Activated CD4-positive, alpha-beta T cell treated with anti-CD3 and anti-CD28 coated beads for 4 hours (primary cell): ENCODE results near the gene YIF1A.
"Not testable (repeated sequence)": the region's sequence is repeated elsewhere in the genome, so short reads cannot be mapped to it uniquely, and the experiment has no call there.

Source experiments
- DNase-seq, 2 donors: peaks; one replicate each; pipeline ENCODE4 v3.0.0-alpha.2; 2020

YIF1A gene

DNA sequence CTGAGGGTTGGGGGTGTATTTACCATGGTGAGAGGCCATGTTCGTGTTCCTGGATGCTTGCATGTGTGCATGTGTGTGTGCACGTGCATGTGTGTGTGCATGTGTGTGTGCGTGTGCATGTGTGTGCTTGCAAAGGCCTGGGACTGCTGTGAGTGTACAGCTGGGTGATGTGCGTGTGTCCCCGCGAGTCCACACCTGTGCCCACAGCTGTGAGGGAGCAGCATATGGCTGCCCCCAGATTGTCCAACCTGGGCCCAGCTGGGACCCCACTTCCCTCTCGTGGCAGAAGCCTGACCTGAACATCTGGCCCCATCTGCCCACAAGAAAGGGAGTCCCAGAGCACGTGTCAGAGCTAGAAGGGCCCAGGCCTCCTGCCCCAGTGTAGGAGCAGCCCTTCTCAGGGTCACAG, 36.3 kb upstream of the YIF1A start:
- DNase-seq, result no peak

GRCh38 chr11:66324664-66325063, 35.7 kb upstream of the YIF1A start:
- no peak for DNase-seq

GRCh38 chr11:66323684-66324083, 34.7 kb upstream of the YIF1A start:
- DNase-seq, result no peak

GRCh38 chr11:66322732-66323427, 33.9 kb upstream of the YIF1A start:
- DNase-seq, result no peak

DNA sequence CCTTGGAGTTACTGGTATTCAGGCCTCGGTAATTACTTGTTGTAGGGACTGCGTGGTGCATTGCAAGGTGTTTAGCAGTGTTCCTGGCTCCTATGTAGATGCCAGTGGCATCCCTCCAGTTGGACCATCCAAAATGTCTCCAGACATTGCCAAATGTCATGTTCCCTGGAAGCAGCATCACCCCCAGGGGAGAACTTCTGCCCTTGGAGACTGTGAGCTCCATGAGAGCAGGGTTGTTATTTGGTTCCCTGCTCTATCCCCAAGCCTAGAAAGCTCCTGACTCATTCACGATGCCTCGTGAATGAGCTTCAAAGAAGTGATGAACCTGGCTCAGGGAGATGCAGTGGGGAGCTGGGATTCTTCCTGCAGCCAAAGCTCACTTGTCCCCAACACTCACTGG, 32.7 kb upstream of the YIF1A start:
- DNase-seq, result no peak

- not testable (repeated sequence) for DNase-seq
Measured at GRCh38 chr11:66320748-66321147, 31.8 kb upstream of the YIF1A start.

DNA sequence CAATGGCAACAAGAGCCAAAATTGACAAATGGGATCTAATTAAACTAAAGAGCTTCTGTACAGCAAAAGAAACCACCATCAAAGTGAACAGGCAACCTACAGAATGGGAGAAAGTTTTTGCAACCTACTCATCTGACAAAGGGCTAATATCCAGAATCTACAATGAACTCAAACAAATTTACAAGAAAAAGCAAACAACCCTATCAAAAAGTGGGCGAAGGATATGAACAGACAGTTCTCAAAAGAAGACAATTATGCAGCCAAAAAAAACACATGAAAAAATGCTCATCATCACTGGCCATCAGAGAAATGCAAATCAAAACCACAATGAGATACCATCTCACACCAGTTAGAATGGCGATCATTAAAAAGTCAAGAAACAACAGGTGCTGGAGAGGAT, 31.3 kb upstream of the YIF1A start:
- DNase-seq, result not testable (repeated sequence)

DNA sequence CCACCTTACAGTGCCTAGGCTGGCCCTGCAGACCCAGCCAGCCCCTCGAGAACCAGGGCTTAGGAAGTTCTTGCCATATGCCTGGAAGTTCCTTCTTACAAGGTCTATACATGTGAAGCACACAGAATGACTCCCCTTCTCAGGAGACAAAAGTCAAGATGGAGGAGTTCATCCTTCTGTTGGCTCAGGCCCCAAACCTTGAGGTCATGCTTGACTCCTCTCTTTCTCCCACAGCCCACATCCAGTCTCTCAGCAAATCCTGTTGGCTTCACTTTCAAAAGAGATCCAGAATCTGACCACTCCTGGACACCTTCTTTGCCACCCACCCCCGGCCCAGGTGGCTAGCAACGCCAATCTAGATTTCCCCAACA, 29.6 kb upstream of the YIF1A start:
- no peak for DNase-seq

- DNase-seq, result no peak
Measured at GRCh38 chr11:66317723-66318599, 29.0 kb upstream of the YIF1A start.

DNA sequence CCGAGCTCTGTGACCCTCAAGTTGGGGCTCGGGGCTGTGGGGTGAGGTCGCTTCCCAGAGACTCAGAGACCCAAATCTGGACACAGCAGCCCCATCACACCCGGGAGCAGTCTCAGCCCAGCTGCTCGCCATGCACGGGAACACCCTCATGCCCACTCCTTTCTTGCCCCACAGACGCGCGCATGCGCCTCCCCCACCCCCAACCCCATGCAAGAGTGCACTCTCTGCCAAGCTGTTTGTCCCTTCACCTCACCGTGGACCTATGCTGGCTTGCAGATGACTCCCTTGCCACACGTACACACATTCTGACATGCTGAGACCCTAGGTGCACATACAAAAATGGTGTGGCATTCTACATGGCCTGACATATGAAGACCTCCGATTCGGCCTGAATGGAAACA, 28.4 kb upstream of the YIF1A start:
- no peak for DNase-seq

GRCh38 chr11:66316849-66317251, 27.9 kb upstream of the YIF1A start, which contains the start of gene CD248:
TSS of gene CD248 (minus strand) at chr11:66317044. CDS start at chr11:66317027, 17 bp downstream.
- DNase-seq, result no peak

DNA sequence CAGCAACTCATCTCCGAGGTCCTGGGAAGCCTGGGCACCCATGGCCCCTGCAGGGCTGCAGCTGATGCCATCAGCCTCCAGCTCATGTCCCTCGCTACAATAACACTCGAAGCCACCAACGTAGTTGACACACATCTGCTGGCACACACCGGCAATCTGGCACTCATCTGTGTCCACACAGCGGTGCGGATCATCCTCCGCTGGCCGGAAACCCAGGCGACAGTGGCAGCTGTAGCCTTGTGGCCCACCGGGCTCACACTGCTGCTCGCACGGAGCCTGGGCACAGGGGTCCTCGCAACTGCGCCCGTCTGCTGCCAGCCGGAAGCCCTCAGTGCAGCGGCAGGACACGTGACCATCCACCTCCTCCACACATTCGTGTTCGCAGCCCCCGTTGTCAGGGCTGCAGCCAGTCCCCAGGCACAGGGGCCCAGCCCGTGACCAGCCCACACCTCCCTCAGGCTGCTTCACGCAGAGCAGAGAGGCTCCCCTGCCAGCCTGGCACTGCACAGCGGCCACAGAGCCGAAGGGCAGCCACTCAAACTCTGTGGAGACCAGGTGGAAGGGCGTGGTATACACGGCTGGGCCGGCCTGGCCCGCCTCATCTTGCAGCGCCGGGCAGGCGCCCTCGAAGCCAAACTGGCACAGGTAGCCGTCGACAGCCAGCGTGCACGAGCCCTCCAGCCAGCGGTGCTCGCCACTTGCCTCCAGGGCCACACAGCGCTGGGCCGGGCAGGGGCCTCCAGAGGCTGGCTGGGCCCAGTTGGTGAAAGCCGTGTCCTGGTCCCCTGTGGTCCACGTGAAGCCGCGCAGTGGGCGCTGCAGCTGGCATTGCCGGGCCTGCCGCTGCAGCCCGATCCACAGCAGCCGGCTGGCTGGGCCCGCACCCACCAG, 27.2 kb upstream of the YIF1A start:
- no peak for DNase-seq

GRCh38 chr11:66315498-66315885, 26.5 kb upstream of the YIF1A start:
- DNase-seq, result no peak

DNA sequence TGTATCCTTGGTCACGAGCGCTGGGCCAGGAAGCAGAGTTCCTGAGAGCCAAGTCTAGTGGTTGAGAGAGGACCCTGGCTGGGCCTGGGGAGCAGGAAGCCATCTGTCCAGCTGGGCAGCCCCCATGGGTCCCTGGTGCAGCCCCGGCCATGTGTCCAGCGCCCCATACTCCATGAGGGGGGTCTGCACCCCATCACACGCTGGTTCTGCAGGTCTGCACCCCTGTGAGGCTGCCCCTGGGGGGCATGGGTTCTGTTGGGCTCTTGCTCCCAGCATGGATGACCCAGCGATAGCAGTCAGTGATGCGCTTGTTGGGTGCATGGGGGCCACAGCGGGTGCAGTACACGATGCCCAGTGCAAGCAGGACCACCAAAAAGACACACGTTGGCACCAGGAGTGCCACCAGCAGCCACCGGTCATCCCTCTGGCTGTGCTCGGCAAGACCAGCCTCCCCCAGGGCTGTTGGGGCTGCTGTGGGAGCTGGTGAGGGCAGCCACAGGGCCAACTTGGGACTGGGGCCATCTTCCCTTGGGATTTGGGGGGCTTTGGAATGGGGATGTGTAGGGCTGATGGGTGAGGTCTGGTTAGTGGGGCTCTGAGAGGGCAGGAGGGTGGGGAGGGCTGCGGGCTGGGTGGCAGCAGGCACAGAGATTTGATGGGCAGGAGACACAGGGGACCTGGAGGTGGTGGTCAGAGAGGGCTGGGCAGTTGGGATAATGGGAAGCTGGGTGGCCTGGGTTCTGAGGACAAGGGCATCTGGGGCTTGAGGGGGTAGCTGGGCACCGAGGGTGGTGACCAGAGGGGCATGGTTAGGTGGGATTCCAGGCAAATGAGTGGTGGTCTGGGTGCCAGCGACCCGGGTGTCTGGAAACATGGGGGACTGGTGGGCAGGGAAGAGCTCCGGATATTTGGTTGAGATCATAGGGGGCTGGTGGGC, 25.9 kb upstream of the YIF1A start:
- DNase-seq, result no peak

DNA sequence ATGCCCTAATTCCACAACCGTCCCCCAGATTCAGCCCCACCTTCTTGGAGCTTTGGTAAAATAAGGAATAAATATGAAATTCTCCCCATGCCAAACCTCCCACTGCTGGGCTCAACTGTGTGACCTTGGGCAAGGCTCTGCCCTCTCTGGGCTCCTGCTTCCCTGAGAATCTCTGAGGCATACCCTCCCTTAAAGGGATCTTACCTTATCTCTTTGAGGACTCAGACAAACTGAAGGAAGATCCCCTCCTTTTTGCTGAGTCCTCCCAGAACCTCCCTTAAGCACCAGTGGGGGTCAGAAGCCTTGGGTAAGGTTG, 25.2 kb upstream of the YIF1A start:
- DNase-seq, result no peak

GRCh38 chr11:66313321-66314185, 24.6 kb upstream of the YIF1A start:
- no peak for DNase-seq

GRCh38 chr11:66312549-66313320, 23.8 kb upstream of the YIF1A start:
- peak; percentile 96 to 97 for DNase-seq

GRCh38 chr11:66311965-66312548, 23.1 kb upstream of the YIF1A start:
- peak; percentile 97 to 98 for DNase-seq

- DNase-seq, result no peak
Measured at GRCh38 chr11:66311470-66311964, 22.6 kb upstream of the YIF1A start.
